ENCODE data around the gene AK8.

The AK8 gene

GRCh38 chr9:132818588-132818987, 59.5 kb downstream of the AK8 start:
- no peaks in the 10 kb centered on the region for H3K9me3 ChIP-seq
- DNase-seq = no peak
- no peaks in the 10 kb centered on the region for H3K36me3 ChIP-seq
- no peaks in the 10 kb centered on the region for H3K27me3 ChIP-seq
- H3K4me3 ChIP-seq (ENCODE audit: low read depth, low read length) = no peak overlapping the region
- TF ChIP-seq CTCF (IDR thresholded peaks at IDR 0.05; ENCODE audit: low read depth, low read length) = no peak
- peaks cover 6% of the 10 kb centered on the region; the same call in 1 of the 2 replicates for H3K4me1 ChIP-seq

GRCh38 chr9:132814937-132815336, 63.1 kb downstream of the AK8 start:
- no peaks in the 10 kb centered on the region for H3K4me1 ChIP-seq
- no peak overlapping the region for H3K4me3 ChIP-seq (ENCODE audit: low read depth, low read length)
- no peaks in the 10 kb centered on the region for H3K36me3 ChIP-seq
- no peaks in the 10 kb centered on the region for H3K27me3 ChIP-seq
- no peak for DNase-seq
- H3K9me3 ChIP-seq = no peaks in the 10 kb centered on the region
- no peak for TF ChIP-seq CTCF (IDR thresholded peaks at IDR 0.05; ENCODE audit: low read depth, low read length)

- Histone ChIP-seq H3K27me3 (no peaks in the 10 kb centered on the region), H3K36me3 (no peaks in the 10 kb centered on the region), H3K4me1 (no peaks in the 10 kb centered on the region), H3K9me3 (no peaks in the 10 kb centered on the region), H3K4me3 (ENCODE audit: low read depth, low read length) (no peak overlapping the region)
- TF ChIP-seq CTCF (IDR thresholded peaks at IDR 0.05; ENCODE audit: low read depth, low read length) = no peak
- DNase-seq = no peak
Observed at GRCh38 chr9:132813115-132813771, 64.8 kb downstream of the AK8 start.

GRCh38 chr9:132811985-132812384, 66.1 kb downstream of the AK8 start:
- no peaks in the 10 kb centered on the region for H3K36me3 ChIP-seq
- no peaks in the 10 kb centered on the region for H3K9me3 ChIP-seq
- no peak for DNase-seq
- H3K4me3 ChIP-seq (ENCODE audit: low read depth, low read length) = no peak overlapping the region
- H3K27me3 ChIP-seq = no peaks in the 10 kb centered on the region
- no peaks in the 10 kb centered on the region for H3K4me1 ChIP-seq
- no peak for TF ChIP-seq CTCF (IDR thresholded peaks at IDR 0.05; ENCODE audit: low read depth, low read length)

- Histone ChIP-seq H3K4me1 (no peaks in the 10 kb centered on the region), H3K4me3 (ENCODE audit: low read depth, low read length) (no peak overlapping the region), H3K27me3 (no peaks in the 10 kb centered on the region), H3K9me3 (no peaks in the 10 kb centered on the region), H3K36me3 (no peaks in the 10 kb centered on the region)
- no peak for DNase-seq
- TF ChIP-seq CTCF (IDR thresholded peaks at IDR 0.05; ENCODE audit: low read depth, low read length) = no peak
Observed at GRCh38 chr9:132810314-132810713, 67.8 kb downstream of the AK8 start.

GRCh38 chr9:132809677-132810271, 68.3 kb downstream of the AK8 start:
- TF ChIP-seq CTCF (IDR thresholded peaks at IDR 0.05; ENCODE audit: low read depth, low read length) = no peak
- no peaks in the 10 kb centered on the region for H3K9me3 ChIP-seq
- DNase-seq = no peak
- no peaks in the 10 kb centered on the region for H3K27me3 ChIP-seq
- H3K36me3 ChIP-seq = no peaks in the 10 kb centered on the region
- H3K4me1 ChIP-seq = no peaks in the 10 kb centered on the region
- no peak overlapping the region for H3K4me3 ChIP-seq (ENCODE audit: low read depth, low read length)
